Measurements from ENCODE around the gene GUF1.
"Not testable (repeated sequence)": the region's sequence is repeated elsewhere in the genome, so short reads cannot be mapped to it uniquely, and the experiment has no call there.

The GUF1 gene

DNA sequence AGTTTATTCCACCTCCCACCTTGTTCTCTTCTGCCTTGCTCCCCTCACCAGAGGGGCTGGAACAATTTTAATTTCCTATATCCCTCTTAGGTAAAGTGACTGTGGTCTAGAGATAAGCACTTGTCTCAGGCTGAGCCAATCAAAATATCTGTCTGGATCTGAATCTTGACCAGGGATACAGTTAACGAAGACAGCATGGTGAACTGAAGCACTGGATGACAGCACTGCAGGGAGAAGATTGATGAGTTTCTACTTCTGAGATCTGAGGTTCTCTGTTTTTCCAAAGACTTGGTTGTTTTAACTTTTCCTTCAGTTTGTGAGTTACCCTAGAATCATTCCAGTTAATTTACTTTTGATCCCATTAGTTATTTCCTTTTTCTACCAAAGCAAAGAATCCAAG, 34.9 kb downstream of the GUF1 start:
- peak; percentile 29 for DNase-seq

- no peak for DNase-seq
Observed at GRCh38 chr4:44716597-44716996, 38.4 kb downstream of the GUF1 start.

- no peak for DNase-seq
Observed at GRCh38 chr4:44720371-44720770, 42.2 kb downstream of the GUF1 start.

DNA sequence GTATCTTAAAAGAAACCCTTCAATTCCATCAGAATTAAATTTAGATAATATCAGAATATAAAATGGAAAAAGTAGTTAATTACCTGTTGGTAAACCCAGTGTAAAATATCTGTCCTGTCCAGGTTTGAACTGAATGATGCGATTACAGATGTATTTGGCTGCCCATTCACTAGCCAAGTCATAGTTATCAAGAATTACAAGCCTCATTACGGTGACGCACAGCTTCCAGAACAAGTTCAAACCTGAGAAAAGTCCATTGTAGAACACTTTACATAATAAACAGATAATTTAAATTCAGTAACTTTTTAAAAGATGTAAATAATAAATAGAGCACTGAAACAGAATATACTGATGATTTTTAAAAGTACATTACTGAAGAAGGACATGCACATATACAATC, 43.8 kb downstream of the GUF1 start:
- no peak for DNase-seq

DNA sequence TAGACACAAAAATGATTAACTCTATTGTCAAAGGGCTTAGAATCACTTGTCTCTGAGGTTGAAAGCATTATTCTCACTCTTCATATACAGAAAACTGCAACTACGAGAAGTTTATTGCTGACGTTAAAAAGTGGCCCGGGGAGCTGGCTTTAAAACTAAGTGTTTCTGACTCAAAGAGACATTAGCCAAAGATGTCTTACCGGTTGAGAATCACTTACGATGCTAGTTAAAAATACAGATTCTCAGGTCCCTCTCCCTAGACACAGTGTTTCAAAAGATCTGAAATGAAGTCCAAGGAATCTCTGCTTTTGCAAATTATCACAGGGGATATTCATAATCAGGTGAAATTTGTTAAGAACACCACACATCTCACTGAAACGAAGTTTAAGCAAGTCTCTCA, 46.9 kb downstream of the GUF1 start:
- peak; percentile 55 for DNase-seq

GRCh38 chr4:44725726-44726037, 47.5 kb downstream of the GUF1 start:
- DNase-seq: no peak

DNA sequence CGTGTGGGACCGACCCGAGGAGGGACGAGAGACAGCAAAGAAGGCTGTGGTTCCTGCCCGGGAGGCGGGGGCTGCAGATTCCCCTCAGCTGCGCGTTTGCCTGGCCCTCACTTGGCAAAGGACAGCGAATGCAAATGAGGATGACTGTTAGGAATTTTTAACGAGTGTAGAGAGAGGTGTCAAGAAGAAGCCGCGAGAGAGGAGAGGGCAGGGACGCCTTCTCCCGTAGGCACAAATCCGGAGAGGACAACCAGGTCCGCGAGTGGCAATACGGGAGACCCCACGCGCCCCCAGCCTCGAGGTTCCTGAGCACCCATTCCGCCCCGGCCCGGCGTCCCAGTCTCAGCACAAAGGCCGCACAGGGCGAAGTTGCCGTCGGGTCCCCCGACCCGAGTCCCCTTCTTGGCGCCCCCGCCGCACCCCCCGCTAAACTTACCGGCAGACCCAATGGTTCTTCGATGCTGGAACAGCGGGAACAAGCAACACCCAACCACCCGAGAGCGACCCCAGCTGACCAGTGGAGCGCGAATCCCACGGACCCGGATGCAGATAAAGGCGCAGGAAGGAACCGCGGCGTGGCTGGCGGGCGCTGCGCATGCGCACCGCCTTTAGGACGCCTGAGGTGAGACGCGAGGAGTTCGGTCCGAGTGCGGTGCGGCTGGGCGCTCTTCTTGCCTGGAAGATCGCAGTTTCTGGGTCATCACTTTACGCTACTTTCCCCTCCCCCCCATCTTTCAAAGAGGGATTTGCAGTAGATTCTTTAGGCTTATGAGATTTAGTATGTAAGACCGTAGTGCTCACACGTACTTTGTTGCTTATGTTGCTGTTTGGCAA, 48.0 kb downstream of the GUF1 start, which contains the start of gene GNPDA2:
Gene GNPDA2 (minus strand): TSS at position 519 of the 834 bp plus-strand sequence. CDS start 4,349 bp downstream, outside the sequence.
- peak; percentile 95 for DNase-seq

- no peak for DNase-seq
Observed at GRCh38 chr4:44727471-44727870, 49.3 kb downstream of the GUF1 start.

GRCh38 chr4:44728694-44729093, 50.5 kb downstream of the GUF1 start:
- DNase-seq: not testable (repeated sequence)

DNA sequence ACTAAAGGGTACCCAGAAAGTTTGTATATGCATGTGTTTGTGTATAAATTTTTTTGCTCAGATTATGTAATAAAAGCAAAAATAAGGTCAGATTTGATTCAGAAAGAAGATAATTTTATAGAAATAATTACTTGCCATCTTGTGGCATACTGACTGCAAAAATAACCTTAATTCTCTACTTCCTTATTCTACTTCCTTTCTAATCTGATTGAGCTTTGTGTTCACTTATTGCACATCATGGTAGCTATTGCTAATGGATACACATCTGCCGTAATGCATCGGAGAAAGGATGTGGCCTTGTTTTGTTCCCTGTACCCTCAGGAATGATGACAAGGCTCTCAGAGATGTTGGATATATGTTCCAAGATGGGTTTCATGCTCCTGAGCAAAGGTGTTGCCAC, 58.7 kb downstream of the GUF1 start:
- no peak for DNase-seq

- peak; percentile 79 for DNase-seq
Observed at GRCh38 chr4:44738615-44739014, 60.4 kb downstream of the GUF1 start.

- DNase-seq: no peak
Observed at GRCh38 chr4:44740201-44740600, 62.0 kb downstream of the GUF1 start.
